Keratinocyte (primary cell): ENCODE measurements around the gene HSD17B2.

Experiments used
- EZH2 ChIP-seq: IDR thresholded peaks from one replicate; pipeline ENCODE4 v1.6.1; 2012; ENCODE audit warnings: inconsistent platforms, mild to moderate bottlenecking, low read length, moderate library complexity
- TF ChIP-seq, protein P1 (sequence below), 3 experiments: IDR thresholded peaks in 1 of 3; conservative IDR thresholded peaks in 1 of 3; optimal IDR thresholded peaks in 1 of 3; 2 replicates in 2 of 3; 3 replicates in 1 of 3; pipeline versions ENCODE3 to v1.5.1; 2011; ENCODE audit warnings: low read length in 3 of 3, mild to moderate bottlenecking in 3 of 3, moderate library complexity in 2 of 3, control low read depth in 1 of 3, inconsistent platforms in 1 of 3; ENCODE audit not compliant: insufficient read depth in 2 of 3; ENCODE audit errors: extremely low read depth in 1 of 3

DNA sequence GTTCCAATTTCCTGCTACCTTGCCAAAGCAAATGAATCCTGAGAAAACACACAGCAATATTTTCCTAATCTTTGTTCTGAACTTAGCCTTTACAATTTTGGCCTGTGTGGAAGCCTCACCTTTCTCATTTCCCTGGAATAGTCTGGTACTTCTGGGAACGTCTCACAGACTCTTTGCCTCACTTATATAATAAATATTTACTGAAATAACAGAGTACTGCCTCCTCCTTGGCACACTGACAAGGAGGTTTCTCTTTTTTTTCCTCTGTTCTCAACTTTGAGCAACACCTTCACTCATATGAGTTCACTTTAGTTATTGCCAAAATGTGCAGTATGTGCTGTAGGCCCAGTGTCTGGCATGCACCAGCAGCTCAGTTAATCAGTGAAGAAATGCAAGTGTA lies 37.3 kb downstream of the HSD17B2 start:
- TF ChIP-seq, protein P1, sequence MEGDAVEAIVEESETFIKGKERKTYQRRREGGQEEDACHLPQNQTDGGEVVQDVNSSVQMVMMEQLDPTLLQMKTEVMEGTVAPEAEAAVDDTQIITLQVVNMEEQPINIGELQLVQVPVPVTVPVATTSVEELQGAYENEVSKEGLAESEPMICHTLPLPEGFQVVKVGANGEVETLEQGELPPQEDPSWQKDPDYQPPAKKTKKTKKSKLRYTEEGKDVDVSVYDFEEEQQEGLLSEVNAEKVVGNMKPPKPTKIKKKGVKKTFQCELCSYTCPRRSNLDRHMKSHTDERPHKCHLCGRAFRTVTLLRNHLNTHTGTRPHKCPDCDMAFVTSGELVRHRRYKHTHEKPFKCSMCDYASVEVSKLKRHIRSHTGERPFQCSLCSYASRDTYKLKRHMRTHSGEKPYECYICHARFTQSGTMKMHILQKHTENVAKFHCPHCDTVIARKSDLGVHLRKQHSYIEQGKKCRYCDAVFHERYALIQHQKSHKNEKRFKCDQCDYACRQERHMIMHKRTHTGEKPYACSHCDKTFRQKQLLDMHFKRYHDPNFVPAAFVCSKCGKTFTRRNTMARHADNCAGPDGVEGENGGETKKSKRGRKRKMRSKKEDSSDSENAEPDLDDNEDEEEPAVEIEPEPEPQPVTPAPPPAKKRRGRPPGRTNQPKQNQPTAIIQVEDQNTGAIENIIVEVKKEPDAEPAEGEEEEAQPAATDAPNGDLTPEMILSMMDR (optimal IDR thresholded peaks at IDR 0.05 in 1 of 3, IDR thresholded peaks at IDR 0.05 in 1 of 3, conservative IDR thresholded peaks at IDR 0.05 in 1 of 3; ENCODE audit: extremely low read depth in 1 of 3, insufficient read depth in 2 of 3, low read length in 3 of 3): no peak
- no peak for TF ChIP-seq EZH2
